Stimulated activated CD4-positive, alpha-beta T cell treated with anti-CD3 and anti-CD28 coated beads, Interleukin-12 subunit alpha, Interleukin-12 subunit beta, amount 100 ng/mL, for 24 hours (primary cell): ENCODE data around the gene UTP25.
A peak's percentile ranks its signal among the peaks of the same experiment; 100 is the strongest.
"Not testable (repeated sequence)": the region's sequence is repeated elsewhere in the genome, so short reads cannot be mapped to it uniquely, and the experiment has no call there.

Experiments
- DNase-seq, 2 experiments: peaks; one replicate each; pipeline ENCODE4 v3.0.0-alpha.2; 2020; ENCODE audit warnings: low read depth in 2 of 2

Gene UTP25

DNA sequence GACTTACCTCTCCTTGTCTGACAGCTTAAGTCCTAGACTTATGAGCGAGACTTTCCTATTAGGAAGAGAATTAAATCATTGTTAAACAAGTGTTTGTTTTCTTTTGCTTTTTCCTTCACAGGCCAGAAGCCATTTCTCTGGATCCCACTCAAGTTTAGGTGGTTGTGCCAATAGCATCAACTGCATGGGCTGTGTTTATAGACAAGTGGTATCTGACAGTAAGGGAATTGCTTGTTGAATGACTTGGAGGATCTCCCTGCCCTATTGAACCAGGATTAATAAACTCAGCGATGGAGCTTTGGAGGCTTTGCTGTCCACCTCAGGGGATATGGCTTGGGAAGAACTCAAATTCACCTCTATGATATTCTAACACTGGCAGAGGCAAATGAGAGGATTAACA is 43.7 kb downstream of the UTP25 start:
- DNase-seq: no peak

- no peak for DNase-seq
These were observed 45.5 kb downstream of the UTP25 start for GRCh38 chr1:209873067-209873799.

DNA sequence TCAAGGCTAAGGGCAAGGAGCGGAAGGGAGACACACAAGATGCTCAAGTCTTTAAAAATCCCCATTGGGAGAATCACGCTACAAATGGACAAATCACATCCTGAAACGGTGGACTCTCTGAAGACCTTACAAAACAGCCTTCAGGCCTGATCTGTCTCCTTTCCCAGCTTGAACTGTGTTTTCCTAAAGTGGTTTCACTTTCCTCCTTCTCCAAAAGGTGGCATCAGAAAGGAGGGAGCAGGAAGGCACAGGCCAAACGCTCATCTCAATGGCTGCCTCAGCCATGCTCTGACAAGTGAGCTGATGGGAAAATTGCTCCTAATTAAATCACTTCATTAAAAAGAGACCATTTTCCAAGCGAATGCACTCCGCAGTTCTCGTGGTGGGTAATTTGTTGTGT is 47.7 kb downstream of the UTP25 start:
- no peak for DNase-seq

GRCh38 chr1:209876078-209876800 is 48.5 kb downstream of the UTP25 start:
- DNase-seq: no peak

GRCh38 chr1:209877087-209877764 is 49.5 kb downstream of the UTP25 start:
- no peak for DNase-seq

GRCh38 chr1:209878964-209879363 is 51.2 kb downstream of the UTP25 start:
- no peak for DNase-seq

- no peak for DNase-seq
These were observed 51.8 kb downstream of the UTP25 start for GRCh38 chr1:209879539-209879938.

DNA sequence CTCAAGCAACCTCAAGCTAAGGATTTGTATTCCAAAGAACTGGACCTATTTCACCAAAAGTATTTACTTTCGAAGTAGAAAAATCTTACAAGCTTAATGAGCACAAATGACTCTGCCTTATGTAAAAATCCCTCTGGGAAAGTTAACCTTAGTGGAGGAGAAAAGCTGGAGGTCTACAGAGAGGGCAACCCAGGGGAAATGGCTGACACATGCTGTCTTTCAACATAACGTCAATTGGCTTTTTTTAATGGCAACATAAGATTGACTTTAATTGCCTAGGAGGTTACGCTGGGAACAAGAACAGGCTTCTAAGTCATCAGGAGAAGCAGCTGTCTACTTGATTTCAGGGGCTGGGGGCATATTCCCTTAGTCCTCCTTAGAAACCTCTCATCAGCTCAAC is 52.3 kb downstream of the UTP25 start:
- DNase-seq: no peak

DNA sequence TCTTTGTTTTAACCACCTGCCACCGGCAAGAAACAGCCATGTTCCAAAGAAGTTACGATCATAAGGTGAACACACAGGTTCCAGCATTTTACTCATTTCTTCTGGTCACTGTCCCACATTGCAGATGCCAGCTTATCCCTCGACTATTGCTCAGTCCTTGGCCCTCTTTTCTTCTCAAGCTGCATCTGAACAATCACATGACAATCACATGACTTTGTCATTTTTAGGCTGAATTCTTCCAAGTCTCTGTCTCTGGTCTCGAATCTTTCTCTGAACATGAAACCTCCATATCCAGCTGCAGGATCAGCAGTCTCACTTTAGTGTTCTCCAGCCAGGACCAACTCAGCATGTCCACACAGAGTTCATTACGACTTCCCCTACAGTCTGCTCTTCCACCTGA is 53.8 kb downstream of the UTP25 start:
- no peak for DNase-seq

- DNase-seq: no peak
These were observed 54.5 kb downstream of the UTP25 start for GRCh38 chr1:209882286-209882685.

DNA sequence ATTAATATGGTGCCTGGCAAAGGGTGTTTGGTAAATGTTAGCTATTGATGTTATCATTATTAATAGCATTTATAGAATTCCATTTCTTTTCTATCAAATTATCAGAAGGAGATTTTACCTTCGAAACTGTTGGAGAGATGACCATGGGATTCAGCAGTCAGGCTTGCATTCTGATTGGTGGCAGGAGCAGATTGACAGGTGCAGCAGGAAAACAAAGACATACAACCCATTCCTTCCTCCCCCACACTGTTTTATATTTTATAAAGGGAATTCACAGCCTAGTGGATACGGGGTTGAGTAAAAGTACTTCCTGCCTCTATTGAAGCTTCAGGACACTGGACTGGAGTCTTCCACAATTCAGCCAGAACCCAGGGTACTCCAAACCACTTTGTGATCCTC is 55.2 kb downstream of the UTP25 start:
- DNase-seq: no peak

- DNase-seq: no peak
These were observed 55.7 kb downstream of the UTP25 start for GRCh38 chr1:209883341-209883971.

DNA sequence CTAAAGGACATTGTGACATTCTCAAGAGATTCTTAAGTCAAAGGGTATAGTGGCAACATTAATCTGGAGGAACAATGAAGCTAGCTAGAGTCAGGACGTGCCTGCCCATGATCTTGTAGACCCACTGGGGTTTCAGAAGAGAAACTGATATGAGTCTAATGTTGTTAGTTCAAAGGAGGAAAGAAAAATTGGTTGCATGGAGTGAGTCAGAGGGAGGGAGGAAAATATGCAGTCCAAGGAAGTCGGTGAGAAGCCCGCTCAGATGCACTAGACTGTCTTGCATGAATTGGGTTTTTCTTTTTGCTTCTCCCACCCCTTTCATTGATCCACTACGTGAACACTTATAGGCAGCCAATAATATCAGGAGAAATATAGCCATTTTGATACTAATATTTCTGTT is 56.5 kb downstream of the UTP25 start:
- no peak for DNase-seq

- peak; percentile 6 to 36 for DNase-seq
These were observed 56.9 kb downstream of the UTP25 start for GRCh38 chr1:209884665-209885117.

- no peak for DNase-seq
These were observed 57.8 kb downstream of the UTP25 start for GRCh38 chr1:209885403-209886218.

DNA sequence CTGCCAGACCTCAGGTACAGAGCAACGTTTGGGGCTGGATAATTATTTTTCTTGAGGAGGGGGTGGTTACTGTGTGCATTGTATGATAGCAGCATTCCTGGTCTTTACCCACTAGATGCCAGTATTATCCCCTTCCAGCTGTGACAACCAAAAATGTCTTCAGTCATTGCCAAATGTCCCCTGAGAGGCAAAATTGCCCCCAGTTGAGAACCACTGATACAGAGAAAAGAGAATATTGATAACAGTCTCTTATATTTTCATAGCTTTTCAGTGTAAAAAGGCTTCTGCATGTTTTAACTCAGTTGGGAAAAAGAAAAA is 58.4 kb downstream of the UTP25 start:
- DNase-seq: no peak

DNA sequence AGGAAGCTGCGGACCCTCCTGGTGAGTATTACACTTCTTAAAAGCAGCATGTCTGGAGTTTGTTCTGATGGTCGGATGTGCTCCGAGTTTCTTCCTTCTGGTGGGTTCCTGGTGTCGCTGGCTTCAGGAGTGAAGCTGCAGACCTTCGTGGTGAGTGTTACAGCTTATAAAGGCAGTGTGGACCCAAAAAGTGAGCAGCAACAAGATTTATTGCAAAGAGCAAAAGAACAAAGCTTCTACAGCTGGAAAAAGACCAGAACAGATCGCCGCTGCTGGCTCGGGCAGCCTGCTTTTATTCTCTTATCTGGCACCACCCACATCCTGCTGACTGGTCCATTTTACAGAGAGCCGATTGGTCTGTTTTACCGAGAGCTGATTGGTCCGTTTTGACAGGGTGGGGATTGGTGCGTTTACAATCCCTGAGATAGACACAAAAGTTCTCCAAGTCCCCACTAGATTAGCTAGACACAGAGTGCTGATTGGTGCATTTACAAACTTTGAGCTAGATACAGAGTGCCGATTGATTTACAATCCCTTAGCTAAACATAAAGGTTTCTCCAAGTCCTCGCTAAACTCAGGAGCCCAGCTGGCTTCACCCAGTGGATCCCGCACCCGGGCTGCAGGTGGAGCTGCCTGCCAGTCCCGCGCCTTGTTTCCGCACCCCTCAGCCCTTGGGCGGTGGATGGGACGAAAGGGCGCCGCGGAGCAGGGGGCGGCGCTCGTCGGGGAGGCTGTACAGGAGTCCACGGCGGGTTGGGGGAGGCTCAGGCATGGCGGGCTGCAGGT is 60.7 kb downstream of the UTP25 start:
- not testable (repeated sequence) for DNase-seq

DNA sequence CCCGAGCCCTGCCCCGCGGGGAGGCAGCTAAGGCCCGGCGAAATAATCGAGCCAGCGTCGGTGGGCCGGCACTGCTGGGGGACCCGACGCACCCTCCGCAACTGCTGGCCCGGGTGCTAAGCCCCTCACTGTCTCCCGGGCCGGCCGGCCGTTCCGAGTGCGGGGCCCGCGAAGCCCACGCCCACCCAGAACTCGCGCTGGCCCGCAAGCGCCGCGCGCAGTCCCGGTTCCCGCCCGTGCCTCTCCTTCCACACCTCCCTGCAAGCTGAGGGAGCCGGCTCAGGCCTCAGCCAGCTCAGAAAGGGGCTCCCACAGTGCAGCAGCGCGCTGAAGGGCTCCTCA is 61.3 kb downstream of the UTP25 start:
- DNase-seq: no peak

DNA sequence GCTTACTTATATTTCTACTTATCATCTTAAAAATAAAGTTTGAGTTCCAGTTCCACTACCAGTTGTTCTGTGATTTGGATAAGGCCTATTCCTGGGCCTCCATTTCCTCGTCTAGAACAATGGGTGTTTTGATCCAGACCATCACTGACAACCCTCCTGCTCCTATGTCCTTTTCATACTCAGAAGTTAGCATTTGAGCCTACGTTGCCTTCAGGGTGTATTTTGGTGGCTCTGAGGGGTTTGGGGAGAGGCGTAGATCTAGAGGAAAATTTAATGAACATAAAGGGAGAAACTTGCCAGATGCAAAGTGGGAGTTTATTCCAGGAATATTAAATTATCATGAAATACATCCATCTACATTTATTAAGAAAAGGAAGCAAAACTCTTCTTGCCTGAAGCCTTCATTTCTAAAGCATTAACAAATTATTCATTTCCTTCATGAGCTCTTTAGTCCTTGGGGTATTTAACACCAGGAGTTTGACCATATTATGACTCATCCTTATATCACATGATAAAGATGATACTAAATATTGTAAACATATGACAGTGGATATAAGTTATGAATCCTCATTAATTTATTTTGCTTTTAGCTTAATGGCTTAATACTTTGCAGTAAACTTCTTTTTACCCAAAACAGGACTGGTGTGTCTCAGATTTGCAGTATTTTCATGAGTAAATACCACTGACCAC is 63.0 kb downstream of the UTP25 start:
- DNase-seq: no peak

DNA sequence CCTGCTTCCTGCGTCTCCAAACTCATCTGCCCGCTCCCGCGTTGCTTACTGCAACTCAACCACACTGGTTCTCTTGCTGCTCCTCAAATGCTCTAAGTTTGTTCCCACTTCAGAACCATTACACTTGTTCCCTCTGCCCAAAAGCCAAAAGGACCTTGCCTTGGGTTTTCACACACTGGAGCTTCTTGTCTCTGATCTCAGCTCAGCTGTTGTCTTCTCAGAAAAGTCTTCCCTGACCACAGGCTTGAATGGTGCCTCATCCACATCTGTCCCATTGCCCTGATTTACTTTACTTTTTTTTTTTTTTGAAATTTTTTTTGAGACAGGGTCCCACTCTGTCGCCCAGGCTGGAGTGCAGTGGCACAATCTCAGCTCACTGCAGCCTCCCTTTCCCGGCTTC is 66.0 kb downstream of the UTP25 start:
- DNase-seq: no peak
